ENCODE measurements around the gene MEX3C. TPM values are rescaled to one million over a fixed set of nuclear protein-coding genes. Genes with fewer than 3 reads are reported as not detected.

Gene MEX3C
- total RNA-seq, 1 donor from 2014 or later: 16.4 TPM

DNA sequence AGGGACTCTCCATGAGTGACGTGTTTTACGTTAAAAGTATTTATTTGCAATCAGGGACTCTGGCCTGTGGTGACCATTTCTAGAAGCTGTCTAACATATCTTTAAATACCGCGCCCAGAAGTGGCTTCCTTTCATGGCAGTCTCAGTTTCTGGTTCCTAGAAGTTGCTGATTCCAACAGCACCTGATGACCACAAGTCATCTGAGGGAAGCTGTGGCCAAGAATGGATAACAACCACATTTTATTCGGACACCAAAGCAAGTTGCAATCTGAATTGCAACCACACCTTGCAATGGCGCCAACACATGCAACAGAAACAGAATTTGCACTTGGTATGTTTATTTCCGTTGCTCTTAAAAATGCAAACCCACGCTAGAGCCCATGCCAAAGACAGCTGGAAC, 33.1 kb downstream of the MEX3C start:
- no peak for ATAC-seq (ENCODE audit: poor library complexity)
- no peak for DNase-seq
- intact Hi-C loops (cut with DNase I): no loop called here

DNA sequence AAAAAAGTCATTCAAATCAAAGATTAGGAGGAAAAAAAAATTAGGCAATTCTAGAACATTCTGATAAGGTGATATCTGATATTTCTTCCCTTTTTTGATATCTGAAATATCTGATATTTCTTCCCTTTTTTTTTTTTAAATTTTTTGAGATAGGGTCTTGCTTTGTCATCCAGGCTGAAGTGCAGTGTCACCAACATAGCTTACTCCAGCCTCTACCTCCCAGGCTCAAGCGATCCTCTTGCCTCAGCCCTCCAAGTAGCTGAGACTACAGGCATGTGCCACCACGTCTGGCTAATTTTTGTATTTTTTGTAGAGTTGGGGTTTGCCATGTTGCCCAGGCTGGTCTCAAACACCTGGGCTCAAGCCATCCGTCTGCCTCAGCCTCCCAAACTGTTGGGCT, 33.9 kb downstream of the MEX3C start:
- DNase-seq: no peak
- ATAC-seq (ENCODE audit: poor library complexity): no peak
- intact Hi-C loops (cut with DNase I): no loop called here

DNA sequence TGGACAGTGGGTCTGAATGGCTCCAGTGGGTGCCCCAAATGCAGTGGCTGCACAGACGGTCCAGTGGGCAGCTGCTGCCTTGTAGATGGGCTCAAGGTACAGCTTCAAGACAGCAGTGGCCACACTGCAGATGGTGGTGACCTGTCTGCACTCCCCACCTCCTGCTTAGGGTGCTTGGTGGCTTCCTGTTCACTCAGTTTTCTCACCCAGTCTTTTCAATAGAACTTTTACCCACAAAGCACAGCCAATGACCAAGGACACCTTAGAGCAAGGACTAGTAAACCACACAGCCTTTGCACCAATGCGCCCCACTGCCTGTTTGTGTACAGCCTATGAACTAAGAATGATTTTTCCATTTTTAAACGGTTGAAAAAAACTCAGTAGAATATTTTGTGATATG, 34.9 kb downstream of the MEX3C start:
- DNase-seq (no peak), ATAC-seq (ENCODE audit: poor library complexity) (no peak)
- intact Hi-C loops (cut with DNase I): no loop called here

GRCh38 chr18:51160646-51161045, 36.8 kb downstream of the MEX3C start:
- intact Hi-C loops (cut with DNase I): no loop called here
- DNase-seq: no peak
- ATAC-seq (ENCODE audit: poor library complexity): no peak

DNA sequence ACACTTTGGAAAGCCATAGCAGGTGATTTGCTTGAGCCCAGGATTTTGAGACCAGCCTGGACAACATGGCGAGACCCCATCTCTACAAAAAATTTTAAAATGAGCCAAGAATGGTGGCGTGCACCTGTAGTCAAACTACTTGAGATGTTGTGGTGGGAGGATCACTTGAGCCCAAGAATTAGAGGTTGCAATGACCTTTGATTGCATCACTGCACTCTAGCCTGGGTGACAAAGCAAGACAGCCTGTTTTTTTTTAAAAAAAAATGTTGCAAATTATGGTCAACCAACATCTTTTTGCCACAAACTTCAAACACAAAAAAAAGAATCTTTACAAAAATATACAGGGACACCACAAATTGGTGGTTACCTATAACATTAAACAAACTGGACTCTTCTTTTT, 40.3 kb downstream of the MEX3C start:
- ATAC-seq (ENCODE audit: poor library complexity): no peak
- DNase-seq: no peak
- intact Hi-C loops (cut with DNase I): no loop called here

GRCh38 chr18:51154431-51155063, 42.9 kb downstream of the MEX3C start:
- DNase-seq: no peak
- no peak for ATAC-seq (ENCODE audit: poor library complexity)
- intact Hi-C loops (cut with DNase I): no loop called here

GRCh38 chr18:51153659-51154371, 43.7 kb downstream of the MEX3C start:
- intact Hi-C loops (cut with DNase I): no loop called here
- DNase-seq (no peak), ATAC-seq (ENCODE audit: poor library complexity) (no peak)

DNA sequence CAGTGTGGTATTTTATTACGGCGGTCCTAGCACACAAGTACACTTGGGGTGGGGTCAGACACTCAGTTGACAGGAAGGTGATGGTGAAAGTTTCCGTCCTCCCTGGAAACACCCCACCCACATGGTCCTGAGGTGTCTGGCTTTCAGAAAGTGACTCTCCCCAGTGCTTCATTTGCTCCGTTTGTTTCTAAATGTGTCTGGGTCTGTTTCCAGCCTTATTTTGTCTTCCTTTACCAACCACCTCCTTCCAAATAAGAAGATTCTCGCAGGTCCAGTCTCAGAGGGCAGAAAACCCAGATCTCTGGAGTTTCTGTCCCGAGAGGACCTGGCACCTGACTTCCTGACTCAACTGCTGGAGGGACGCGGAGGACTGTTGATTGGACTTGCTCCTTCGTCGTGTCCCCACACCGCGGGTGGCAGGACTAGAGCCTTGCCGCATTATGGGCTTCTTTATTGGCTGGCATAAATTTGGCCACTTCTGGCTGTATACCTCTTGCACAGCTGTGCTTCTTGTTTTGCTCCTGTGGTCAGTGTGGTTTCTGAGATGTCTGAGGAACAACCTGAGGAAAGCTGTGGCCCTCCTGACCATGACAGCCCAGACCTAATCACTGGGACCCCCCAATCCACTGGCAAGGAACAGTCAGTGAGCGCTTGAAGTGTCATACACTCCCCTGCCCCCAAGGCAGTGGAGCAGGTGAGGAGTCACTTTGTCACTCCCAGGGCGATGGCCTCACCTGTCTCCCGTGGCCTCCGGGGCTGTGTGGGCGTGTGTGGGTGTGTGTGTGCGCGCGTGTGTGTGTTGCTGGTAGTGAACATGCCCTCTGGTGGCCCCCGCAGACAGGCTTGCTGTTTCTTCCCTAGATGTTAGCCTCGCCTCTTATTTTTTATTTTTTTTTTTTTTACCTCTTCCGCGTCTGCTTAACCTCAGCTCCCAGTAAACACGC, 45.6 kb downstream of the MEX3C start:
- DNase-seq (no peak), ATAC-seq (ENCODE audit: poor library complexity) (no peak)
- intact Hi-C loops (cut with DNase I): no loop called here

DNA sequence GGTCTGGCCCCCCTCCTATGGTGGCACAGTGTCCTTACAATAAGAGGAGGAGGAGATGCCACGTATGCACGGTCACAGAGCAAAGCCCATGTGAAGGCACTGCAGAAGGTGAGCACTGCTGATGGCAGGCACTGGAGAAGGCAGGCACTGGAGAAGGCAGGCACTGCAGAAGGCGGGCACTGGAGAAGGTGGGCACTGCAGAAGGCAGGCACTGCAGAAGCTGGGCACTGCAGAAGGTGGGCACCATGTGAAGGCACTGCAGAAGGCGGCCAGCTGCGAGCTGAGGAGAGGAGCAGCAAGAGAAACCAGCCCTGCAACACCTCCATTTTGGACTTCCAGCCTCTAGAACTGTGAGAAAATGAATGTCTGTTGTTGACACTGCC, 46.3 kb downstream of the MEX3C start:
- intact Hi-C loops (cut with DNase I): no loop called here
- ATAC-seq (ENCODE audit: poor library complexity): no peak

GRCh38 chr18:51150113-51150700, 47.3 kb downstream of the MEX3C start:
- intact Hi-C loops (cut with DNase I): no loop called here
- no peak for ATAC-seq (ENCODE audit: poor library complexity)
- DNase-seq: no peak

More for the DNA sequence above, 46.3 kb downstream of the MEX3C start:
- no peak for DNase-seq

GRCh38 chr18:51149670-51150069, 47.8 kb downstream of the MEX3C start:
- ATAC-seq (ENCODE audit: poor library complexity): no peak
- intact Hi-C loops (cut with DNase I): no loop called here
- no peak for DNase-seq

- no peak for ATAC-seq (ENCODE audit: poor library complexity)
- intact Hi-C loops (cut with DNase I): no loop called here
- DNase-seq: no peak
These were observed 50.6 kb downstream of the MEX3C start for GRCh38 chr18:51146909-51147308.

GRCh38 chr18:51138936-51139335, 58.5 kb downstream of the MEX3C start:
- no peak for ATAC-seq (ENCODE audit: poor library complexity)
- intact Hi-C loops (cut with DNase I): no loop called here
- DNase-seq: no peak

GRCh38 chr18:51137891-51138290, 59.6 kb downstream of the MEX3C start:
- DNase-seq (no peak), ATAC-seq (ENCODE audit: poor library complexity) (no peak)
- intact Hi-C loops (cut with DNase I): no loop called here

DNA sequence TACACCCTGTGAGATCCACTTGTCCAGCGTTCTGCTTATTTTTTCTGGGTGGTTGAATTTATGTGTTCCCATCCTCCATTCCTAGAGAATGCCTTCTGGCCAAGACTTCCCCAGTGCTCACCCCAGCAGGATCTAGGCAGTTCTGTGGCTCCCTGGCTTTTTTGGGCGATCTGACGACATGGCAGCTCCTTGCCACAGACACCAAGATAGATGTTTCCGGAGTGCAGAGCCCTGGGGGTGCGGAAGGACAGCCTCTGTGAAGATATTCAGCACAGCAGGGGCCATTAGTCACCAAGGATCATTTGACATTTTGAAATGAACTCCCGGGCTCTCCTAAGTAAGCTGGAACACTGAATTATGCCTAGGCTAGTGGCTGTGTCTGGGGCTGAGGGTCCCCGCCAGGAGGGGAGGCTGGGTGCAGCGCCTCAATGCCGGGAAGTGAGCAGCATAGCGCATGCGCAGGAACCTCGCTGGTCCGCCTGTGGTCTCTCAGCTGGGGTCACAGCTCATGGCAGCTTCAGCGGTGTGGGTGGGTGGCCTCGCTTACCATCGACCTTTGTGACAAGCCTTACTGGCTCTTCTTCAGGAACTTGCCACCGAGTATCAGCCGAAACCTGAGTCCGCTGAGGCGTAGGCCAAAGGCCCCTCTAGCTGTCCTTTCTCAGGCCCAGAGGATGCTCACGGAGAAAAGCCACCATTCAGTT, 60.3 kb downstream of the MEX3C start:
- DNase-seq: no peak
- no peak for ATAC-seq (ENCODE audit: poor library complexity)
- intact Hi-C loops (cut with DNase I): no loop called here

DNA sequence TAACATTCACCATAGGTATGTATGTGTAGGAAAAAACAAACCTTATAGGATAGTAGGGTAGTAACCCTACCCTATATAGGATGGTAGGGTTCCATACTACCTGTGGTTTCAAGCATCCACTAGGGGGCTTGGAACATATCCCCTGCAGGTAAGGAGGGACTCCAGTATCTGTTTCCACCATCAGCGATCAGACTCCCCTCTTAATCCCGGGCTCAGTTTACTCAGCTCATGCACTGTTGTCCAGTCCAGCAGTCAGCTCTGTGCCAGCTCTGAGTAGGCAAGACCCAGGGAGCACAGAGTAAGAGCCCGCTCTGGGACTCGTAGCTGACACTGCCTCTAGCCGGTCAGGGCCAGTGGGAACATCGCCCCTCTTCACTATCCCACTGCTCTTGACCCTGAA, 61.7 kb downstream of the MEX3C start:
- no peak for DNase-seq
- ATAC-seq (ENCODE audit: poor library complexity): no peak
- intact Hi-C loops (cut with DNase I): no loop called here

GRCh38 chr18:51135364-51135763, 62.1 kb downstream of the MEX3C start:
- intact Hi-C loops (cut with DNase I): no loop called here
- no peak for ATAC-seq (ENCODE audit: poor library complexity)
- no peak for DNase-seq

DNA sequence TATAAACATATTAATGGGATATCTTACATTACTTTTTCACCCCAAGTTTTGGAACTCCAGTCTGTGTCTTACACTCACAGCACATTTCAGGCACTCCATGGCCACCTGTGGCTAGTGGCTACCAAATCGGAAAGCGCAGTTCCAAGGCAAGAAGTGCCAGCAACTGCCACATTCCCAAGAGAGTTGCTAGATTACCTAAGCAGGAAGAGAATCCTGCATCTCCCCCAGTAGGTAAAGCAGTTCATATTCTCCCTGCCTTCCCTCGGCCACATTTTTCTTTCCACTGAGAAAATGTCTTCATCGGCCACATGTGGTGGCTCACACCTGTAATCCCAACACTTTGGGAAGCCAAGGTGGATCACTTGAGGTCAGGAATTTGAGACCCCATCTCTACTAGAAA, 62.8 kb downstream of the MEX3C start:
- intact Hi-C loops (cut with DNase I): no loop called here
- no peak for ATAC-seq (ENCODE audit: poor library complexity)
- no peak for DNase-seq

Data from Right ventricle myocardium superior (tissue), 1 donor.